ENCODE data around the gene BHLHE23. TPM values are rescaled to one million over a fixed set of nuclear protein-coding genes. Genes with fewer than 3 reads are reported as not detected.

BHLHE23 gene
- total and polyA plus RNA-seq, 4 donors = not detected

DNA sequence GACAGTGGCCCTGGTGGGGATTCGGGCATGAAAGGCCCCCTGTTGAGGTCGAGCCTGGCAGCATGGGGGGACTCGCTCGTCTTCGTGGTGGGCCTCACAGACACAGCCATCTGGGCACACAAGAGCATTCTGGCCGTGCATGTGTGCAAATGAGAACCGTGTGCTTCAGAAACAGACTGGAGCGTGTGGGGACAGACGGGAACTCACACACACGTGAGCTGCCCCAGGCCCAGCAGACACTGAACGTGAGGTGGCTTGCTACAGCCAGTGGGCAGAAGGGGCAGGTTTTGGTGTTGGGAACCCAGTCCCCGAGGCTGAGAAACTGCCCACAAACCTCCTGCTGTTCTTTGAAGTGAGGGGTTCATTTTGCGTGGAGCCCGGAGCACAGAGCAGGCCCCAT lies 38.6 kb upstream of the BHLHE23 start:
- Histone ChIP-seq H3K9me3 (ENCODE audit: control insufficient read depth in 4 of 4, insufficient read depth in 3 of 4, low read length in 3 of 4) (peaks cover 0 to 5% (median 0%) of the 10 kb centered on the region in 4 donors), H3K27me3 (ENCODE audit: control insufficient read depth in 3 of 3, insufficient read depth in 3 of 3, low read length in 2 of 3) (peaks cover 0 to 12% (median 7%) of the 10 kb centered on the region in 3 donors), H3K27ac (ENCODE audit: low read depth in 1 of 2, low read length in 1 of 2) (no peak overlapping the region), H3K4me1 (ENCODE audit: control insufficient read depth in 5 of 5, insufficient read depth in 5 of 5, low read length in 5 of 5) (no peaks in the 10 kb centered on the region), H3K9ac (ENCODE audit: insufficient read depth in 1 of 2, low read length in 2 of 2) (no peak overlapping the region), H3K4me3 (no peak overlapping the region), H3K36me3 (ENCODE audit: control insufficient read depth in 4 of 4, insufficient read depth in 4 of 4, low read length in 4 of 4) (no peaks in the 10 kb centered on the region)
- no peak for DNase-seq
- no peak for ATAC-seq (ENCODE audit: insufficient read depth, low FRiP score)
- 73 to 80% methylated on average over 14 of the region's 14 CpGs for WGBS, 2 donors
- TF ChIP-seq, protein P1, sequence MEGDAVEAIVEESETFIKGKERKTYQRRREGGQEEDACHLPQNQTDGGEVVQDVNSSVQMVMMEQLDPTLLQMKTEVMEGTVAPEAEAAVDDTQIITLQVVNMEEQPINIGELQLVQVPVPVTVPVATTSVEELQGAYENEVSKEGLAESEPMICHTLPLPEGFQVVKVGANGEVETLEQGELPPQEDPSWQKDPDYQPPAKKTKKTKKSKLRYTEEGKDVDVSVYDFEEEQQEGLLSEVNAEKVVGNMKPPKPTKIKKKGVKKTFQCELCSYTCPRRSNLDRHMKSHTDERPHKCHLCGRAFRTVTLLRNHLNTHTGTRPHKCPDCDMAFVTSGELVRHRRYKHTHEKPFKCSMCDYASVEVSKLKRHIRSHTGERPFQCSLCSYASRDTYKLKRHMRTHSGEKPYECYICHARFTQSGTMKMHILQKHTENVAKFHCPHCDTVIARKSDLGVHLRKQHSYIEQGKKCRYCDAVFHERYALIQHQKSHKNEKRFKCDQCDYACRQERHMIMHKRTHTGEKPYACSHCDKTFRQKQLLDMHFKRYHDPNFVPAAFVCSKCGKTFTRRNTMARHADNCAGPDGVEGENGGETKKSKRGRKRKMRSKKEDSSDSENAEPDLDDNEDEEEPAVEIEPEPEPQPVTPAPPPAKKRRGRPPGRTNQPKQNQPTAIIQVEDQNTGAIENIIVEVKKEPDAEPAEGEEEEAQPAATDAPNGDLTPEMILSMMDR (IDR thresholded peaks at IDR 0.05; ENCODE audit: control extremely low read depth, extremely low read depth) = no peak

DNA sequence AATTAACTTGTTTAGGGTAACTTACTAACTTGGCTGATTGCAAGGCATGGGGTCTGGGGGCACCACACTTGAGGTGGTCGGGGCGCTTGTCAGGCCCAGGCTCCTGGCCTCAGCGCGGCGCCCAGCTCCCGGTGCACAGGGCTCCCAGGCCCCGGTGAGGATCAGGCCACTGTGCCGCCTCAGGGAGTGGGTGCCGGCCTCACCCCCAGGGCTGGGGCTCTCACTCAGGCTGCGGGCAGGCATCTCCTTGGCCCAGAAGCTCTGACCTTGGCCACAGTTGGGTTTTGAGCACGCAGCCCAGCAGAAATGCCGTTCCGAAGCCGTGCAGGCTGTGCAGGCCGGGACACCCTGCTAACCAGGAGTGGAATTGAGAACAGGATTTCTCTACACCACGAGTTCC lies 37.8 kb upstream of the BHLHE23 start:
- Histone ChIP-seq H3K9me3 (ENCODE audit: control insufficient read depth in 4 of 4, insufficient read depth in 3 of 4, low read length in 3 of 4) (peaks cover 0 to 5% (median 0%) of the 10 kb centered on the region in 4 donors), H3K27me3 (ENCODE audit: control insufficient read depth in 3 of 3, insufficient read depth in 3 of 3, low read length in 2 of 3) (peaks cover 0 to 20% (median 11%) of the 10 kb centered on the region in 3 donors), H3K27ac (ENCODE audit: low read depth in 1 of 2, low read length in 1 of 2) (no peak overlapping the region), H3K4me3 (no peak overlapping the region), H3K9ac (ENCODE audit: insufficient read depth in 1 of 2, low read length in 2 of 2) (no peak overlapping the region), H3K36me3 (ENCODE audit: control insufficient read depth in 4 of 4, insufficient read depth in 4 of 4, low read length in 4 of 4) (no peaks in the 10 kb centered on the region), H3K4me1 (ENCODE audit: control insufficient read depth in 5 of 5, insufficient read depth in 5 of 5, low read length in 5 of 5) (no peaks in the 10 kb centered on the region)
- ATAC-seq (ENCODE audit: insufficient read depth, low FRiP score) = no peak
- WGBS, 2 donors = 78 to 88% methylated on average over 16 of the region's 16 CpGs
- TF ChIP-seq, protein P1 (IDR thresholded peaks at IDR 0.05; ENCODE audit: control extremely low read depth, extremely low read depth) = no peak
- no peak for DNase-seq

DNA sequence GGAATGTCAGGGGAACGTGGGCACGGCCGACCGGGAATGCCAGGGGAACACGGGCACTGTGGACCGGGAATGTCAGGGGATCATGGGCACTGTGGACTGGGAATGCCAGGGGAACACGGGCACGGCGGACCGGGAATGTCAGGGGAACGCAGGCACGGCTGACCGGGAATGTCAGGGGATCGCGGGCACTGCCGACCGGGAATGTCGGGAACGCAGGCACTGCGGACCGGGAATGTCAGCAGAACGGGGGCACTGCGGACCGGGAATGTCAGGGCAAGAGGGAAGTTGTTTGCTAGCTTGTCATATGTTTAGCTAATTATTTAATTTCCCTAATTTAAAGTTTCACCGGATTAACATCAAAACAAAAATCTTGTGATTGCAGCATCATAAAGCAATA lies 37.4 kb upstream of the BHLHE23 start:
- H3K4me3 ChIP-seq = no peak overlapping the region

More for the DNA sequence above, 37.4 kb upstream of the BHLHE23 start:
- no peaks in the 10 kb centered on the region for H3K36me3 ChIP-seq (ENCODE audit: control insufficient read depth in 4 of 4, insufficient read depth in 4 of 4, low read length in 4 of 4)
- H3K9ac ChIP-seq (ENCODE audit: insufficient read depth in 1 of 2, low read length in 2 of 2) = no peak overlapping the region
- peaks cover 0 to 22% (median 14%) of the 10 kb centered on the region in 3 donors for H3K27me3 ChIP-seq (ENCODE audit: control insufficient read depth in 3 of 3, insufficient read depth in 3 of 3, low read length in 2 of 3)
- ATAC-seq (ENCODE audit: insufficient read depth, low FRiP score) = no peak
- WGBS, 2 donors = 83 to 84% methylated on average over 25 of the region's 25 CpGs
- H3K4me1 ChIP-seq (ENCODE audit: control insufficient read depth in 5 of 5, insufficient read depth in 5 of 5, low read length in 5 of 5) = no peaks in the 10 kb centered on the region
- no peak overlapping the region for H3K27ac ChIP-seq (ENCODE audit: low read depth in 1 of 2, low read length in 1 of 2)
- no peak for DNase-seq
- TF ChIP-seq, protein P1 (IDR thresholded peaks at IDR 0.05; ENCODE audit: control extremely low read depth, extremely low read depth) = no peak
- peaks cover 0 to 5% (median 0%) of the 10 kb centered on the region in 4 donors for H3K9me3 ChIP-seq (ENCODE audit: control insufficient read depth in 4 of 4, insufficient read depth in 3 of 4, low read length in 3 of 4)
